Activated naive CD8-positive, alpha-beta T cell treated with anti-CD3 and anti-CD28 coated beads, Interleukin-2, amount 10 ng/mL, durations not matched to agents 7 days and 5 days (primary cell): ENCODE measurements around the gene GLI1. TPM values are rescaled to one million over a fixed set of nuclear protein-coding genes. Genes with fewer than 3 reads are reported as not detected.
"Not testable (repeated sequence)": the region's sequence is repeated elsewhere in the genome, so short reads cannot be mapped to it uniquely, and the experiment has no call there.

Source experiments
- ATAC-seq: fragments of 150-1000 bp; cut with Tn5 transposase; one replicate; pipeline ENCODE4 v1.10.0; 2021; ENCODE audit warnings: low read depth, moderate library complexity
- POLR2A ChIA-PET: fragments of 350-600 bp; sonication (Branson Sonifier 250); formaldehyde crosslinking; loops from one replicate; lab custom pipeline; 2021; ENCODE audit warnings: antibody characterized with exemption; lab: Charles Lee
- DNase-seq: peaks from one replicate; pipeline ENCODE4 v3.0.0; 2021
- H3K27ac Mint-ChIP-seq: one replicate; pipeline ENCODE4 v1.8.0; 2022; ENCODE audit warnings: mild to moderate bottlenecking, mixed read lengths
- H3K27me3 Mint-ChIP-seq: one replicate; pipeline ENCODE4 v1.8.0; 2022; ENCODE audit warnings: mild to moderate bottlenecking, moderate library complexity, mixed read lengths
- H3K36me3 Mint-ChIP-seq: one replicate; pipeline ENCODE4 v1.8.0; 2021; ENCODE audit warnings: mild to moderate bottlenecking, mixed read lengths
- H3K4me1 Mint-ChIP-seq: one replicate; pipeline ENCODE4 v1.8.0; 2021; ENCODE audit warnings: mixed read lengths
- H3K4me3 Mint-ChIP-seq: one replicate; pipeline ENCODE4 v1.8.0; 2022; ENCODE audit warnings: mild to moderate bottlenecking, moderate library complexity, mixed read lengths
- H3K9me3 Mint-ChIP-seq: one replicate; pipeline ENCODE4 v1.8.0; 2021; ENCODE audit warnings: mixed read lengths
- total RNA-seq, 2 experiments: library from RNA; stranded (reverse); gene quantifications; one replicate each; pipeline ENCODE4 v1.2.3, GENCODE V29; 2021

Gene GLI1
- total RNA-seq, 2 experiments from 2014 or later: 0.54 to 0.86 TPM

- peak within 1 kb of the TSS; percentile 94 for H3K4me3 Mint-ChIP-seq
- H3K27ac Mint-ChIP-seq: peak within 1 kb of the TSS; percentile 95
- ATAC-seq (peak; percentile 96), DNase-seq (peak; percentile 87)
- peaks cover 31% of the 10 kb centered on the region for H3K4me1 Mint-ChIP-seq
- no peaks in the 10 kb centered on the region for H3K9me3 Mint-ChIP-seq
- H3K36me3 Mint-ChIP-seq: peaks cover 27% of the 10 kb centered on the region
- no peaks in the 10 kb centered on the region for H3K27me3 Mint-ChIP-seq
- POLR2A ChIA-PET: interaction anchor here (0.7 to 4.3 kb wide), 7 partner anchors 10 to 59 kb away, joined by 3 to 24 read pairs (median 4); partner anchors contain the start of genes DCTN2 and DDIT3
Measured at GRCh38 chr12:57487597-57488401, 28.2 kb downstream of the GLI1 start, which contains the start of gene MARS1. MARS1 (plus strand) TSS chr12:57488068; CDS start chr12:57488091, 23 bp downstream.

GRCh38 chr12:57488402-57489156 lies 29.0 kb downstream of the GLI1 start:
- no peak for DNase-seq
- POLR2A ChIA-PET: interaction anchor here (0.7 to 4.3 kb wide), 7 partner anchors 8 to 58 kb away, joined by 3 to 24 read pairs (median 4); partner anchors contain the start of genes DCTN2 and DDIT3
- Mint-ChIP-seq H3K4me1 (peaks cover 29% of the 10 kb centered on the region), H3K9me3 (no peaks in the 10 kb centered on the region), H3K36me3 (peaks cover 29% of the 10 kb centered on the region), H3K27ac (peak overlapping the region; percentile 95), H3K27me3 (no peaks in the 10 kb centered on the region), H3K4me3 (peak overlapping the region; percentile 94)
- no peak for ATAC-seq

- POLR2A ChIA-PET: interaction anchor here (0.7 to 4.3 kb wide), 5 partner anchors 9 to 57 kb away, joined by 3 to 24 read pairs (median 6); partner anchors contain the start of genes DCTN2 and DDIT3
- H3K27me3 Mint-ChIP-seq: no peaks in the 10 kb centered on the region
- H3K27ac Mint-ChIP-seq: peak overlapping the region; percentile 95
- H3K4me1 Mint-ChIP-seq: peaks cover 29% of the 10 kb centered on the region
- ATAC-seq (no peak), DNase-seq (no peak)
- H3K4me3 Mint-ChIP-seq: peak overlapping the region; percentile 94
- H3K36me3 Mint-ChIP-seq: peaks cover 32% of the 10 kb centered on the region
- H3K9me3 Mint-ChIP-seq: no peaks in the 10 kb centered on the region
Measured at GRCh38 chr12:57489157-57489641, 29.6 kb downstream of the GLI1 start.

DNA sequence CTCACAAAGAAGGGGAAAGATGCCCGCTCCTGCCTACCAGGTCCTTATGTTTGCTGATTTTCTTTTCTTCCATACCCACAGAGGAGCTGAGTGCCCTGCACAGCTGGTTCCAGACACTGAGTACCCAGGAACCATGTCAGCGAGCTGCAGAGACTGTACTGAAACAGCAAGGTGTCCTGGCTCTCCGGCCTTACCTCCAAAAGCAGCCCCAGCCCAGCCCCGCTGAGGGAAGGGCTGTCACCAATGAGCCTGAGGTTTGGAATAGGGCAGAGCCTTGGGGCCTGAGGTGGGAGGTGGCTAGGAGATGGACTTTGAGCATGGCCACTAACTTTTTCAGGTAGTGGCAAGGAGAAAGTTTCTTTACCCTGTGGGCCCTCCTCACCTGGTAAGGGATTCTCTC lies 30.5 kb downstream of the GLI1 start:
- Mint-ChIP-seq H3K27ac (peak overlapping the region; percentile 25), H3K36me3 (peaks cover 34% of the 10 kb centered on the region), H3K4me1 (peaks cover 29% of the 10 kb centered on the region), H3K4me3 (no peak overlapping the region), H3K9me3 (no peaks in the 10 kb centered on the region), H3K27me3 (no peaks in the 10 kb centered on the region)
- POLR2A ChIA-PET: interaction anchor here (1.0 to 4.3 kb wide), 3 partner anchors 10 to 56 kb away, joined by 4 to 24 read pairs (median 6); partner anchors contain the start of genes DCTN2 and DDIT3
- no peak for DNase-seq
- ATAC-seq: no peak

GRCh38 chr12:57491393-57492280 lies 32.1 kb downstream of the GLI1 start:
- ATAC-seq (no peak), DNase-seq (no peak)
- Mint-ChIP-seq H3K9me3 (no peaks in the 10 kb centered on the region), H3K27me3 (no peaks in the 10 kb centered on the region), H3K4me3 (no peak overlapping the region), H3K4me1 (peaks cover 31% of the 10 kb centered on the region), H3K36me3 (peaks cover 36% of the 10 kb centered on the region), H3K27ac (peak overlapping the region; percentile 45)
- POLR2A ChIA-PET: interaction anchor here (0.7 to 4.3 kb wide), 4 partner anchors 12 to 37 kb away, joined by 3 to 24 read pairs (median 4); partner anchors contain the start of genes ARHGAP9 and DDIT3

DNA sequence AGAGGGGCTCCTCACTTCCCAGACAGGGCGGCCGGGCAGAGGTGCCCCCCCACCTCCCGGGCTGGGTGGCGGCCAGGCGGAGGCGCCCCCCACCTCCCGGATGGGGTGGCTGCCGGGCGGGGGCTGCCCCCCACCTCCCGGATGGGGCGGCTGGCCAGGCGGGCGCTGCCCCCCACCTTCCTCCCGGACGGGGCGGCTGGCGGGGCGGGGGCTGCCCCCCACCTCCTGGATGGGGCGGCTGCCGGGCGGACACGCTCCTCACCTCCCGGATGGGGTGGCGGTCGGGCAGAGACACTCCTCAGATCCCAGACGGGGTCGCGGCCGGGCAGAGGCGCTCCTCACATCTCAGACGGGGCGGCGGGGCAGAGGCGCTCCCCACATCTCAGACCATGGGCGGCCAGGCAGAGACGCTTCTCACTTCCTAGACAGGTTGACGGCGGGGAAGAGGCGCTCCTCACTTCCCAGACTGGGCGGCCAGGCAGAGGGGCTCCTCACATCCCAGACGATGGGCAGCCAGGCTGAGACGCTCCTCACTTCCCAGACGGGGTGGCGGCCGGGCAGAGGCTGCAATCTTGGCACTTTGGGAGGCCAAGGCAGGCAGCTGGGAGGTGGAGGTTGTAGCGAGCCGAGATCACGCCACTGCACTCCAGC lies 35.6 kb downstream of the GLI1 start:
- not testable (repeated sequence) for H3K4me3 Mint-ChIP-seq, H3K27ac Mint-ChIP-seq, DNase-seq, H3K9me3 Mint-ChIP-seq, ATAC-seq, H3K27me3 Mint-ChIP-seq
- POLR2A ChIA-PET: interaction anchor here (1.2 kb wide), 1 partner anchor 124 kb away, joined by 4 read pairs; no protein-coding TSS in a partner anchor
- H3K4me1 Mint-ChIP-seq: peaks cover 22% of the 10 kb centered on the region
- peaks cover 50% of the 10 kb centered on the region for H3K36me3 Mint-ChIP-seq

GRCh38 chr12:57496822-57497221 lies 37.2 kb downstream of the GLI1 start:
- no peak overlapping the region for H3K27ac Mint-ChIP-seq
- H3K4me1 Mint-ChIP-seq: peaks cover 18% of the 10 kb centered on the region
- no peak for DNase-seq
- H3K36me3 Mint-ChIP-seq: peaks cover 57% of the 10 kb centered on the region
- peaks cover 5% of the 10 kb centered on the region for H3K9me3 Mint-ChIP-seq
- no peak overlapping the region for H3K4me3 Mint-ChIP-seq
- no peaks in the 10 kb centered on the region for H3K27me3 Mint-ChIP-seq
- POLR2A ChIA-PET: interaction anchor here (0.6 to 1.4 kb wide), 6 partner anchors 8 to 40 kb away, joined by 3 to 4 read pairs (median 3); no protein-coding TSS in a partner anchor
- no peak for ATAC-seq

DNA sequence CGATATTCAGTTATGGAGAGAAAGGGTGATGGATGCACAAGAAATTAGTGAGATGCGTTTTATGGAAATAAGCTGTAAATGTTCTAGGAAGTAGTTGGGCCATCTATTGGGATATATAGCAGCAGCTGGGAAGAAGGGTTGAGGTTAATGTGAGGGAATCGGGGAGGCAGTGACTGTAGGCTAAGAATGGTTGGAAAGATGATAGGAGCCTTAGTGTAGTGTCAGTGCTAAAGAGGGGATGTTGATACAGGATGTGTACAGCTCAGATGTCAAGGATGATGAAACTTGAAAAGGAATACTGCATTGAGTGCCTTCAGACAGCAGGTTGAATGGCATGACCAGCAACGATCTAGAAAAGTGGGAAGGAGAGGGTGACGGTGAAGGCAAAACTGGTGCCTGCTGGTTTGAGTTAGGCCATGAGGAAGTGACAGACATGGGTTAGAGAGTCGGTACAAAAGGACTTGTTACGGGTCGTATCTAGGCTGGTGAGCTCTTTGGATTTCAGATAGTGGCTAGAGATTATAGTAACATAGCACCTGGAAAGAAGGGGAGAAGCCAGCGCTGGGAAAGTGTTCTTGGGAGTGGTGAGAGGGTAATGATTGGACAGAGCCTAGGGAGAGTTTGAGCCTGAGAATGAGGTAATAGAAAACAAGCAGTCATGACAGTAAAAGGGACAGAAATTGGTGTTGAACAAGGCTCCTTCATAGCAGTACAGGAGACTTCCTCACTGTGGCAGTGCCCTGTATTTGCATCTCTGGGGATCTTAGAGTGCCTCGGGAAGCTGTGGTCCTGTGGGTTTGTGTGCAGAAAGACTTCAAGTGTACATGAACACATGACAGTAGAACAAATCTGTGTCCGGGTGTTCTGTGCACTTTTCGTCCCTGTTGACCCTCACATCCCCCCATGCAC lies 37.9 kb downstream of the GLI1 start:
- Mint-ChIP-seq H3K27ac (peak overlapping the region; percentile 47), H3K9me3 (peaks cover 5% of the 10 kb centered on the region), H3K4me3 (no peak overlapping the region), H3K27me3 (no peaks in the 10 kb centered on the region), H3K4me1 (peaks cover 18% of the 10 kb centered on the region), H3K36me3 (peaks cover 61% of the 10 kb centered on the region)
- ATAC-seq (no peak), DNase-seq (no peak)
- POLR2A ChIA-PET: interaction anchor here (0.6 to 1.4 kb wide), 5 partner anchors 9 to 32 kb away, joined by 3 to 4 read pairs (median 3); no protein-coding TSS in a partner anchor

GRCh38 chr12:57498132-57498502 lies 38.5 kb downstream of the GLI1 start:
- no peak for ATAC-seq
- no peak overlapping the region for H3K4me3 Mint-ChIP-seq
- POLR2A ChIA-PET: no interaction called here
- DNase-seq: no peak
- H3K27me3 Mint-ChIP-seq: no peaks in the 10 kb centered on the region
- H3K9me3 Mint-ChIP-seq: peaks cover 5% of the 10 kb centered on the region
- H3K36me3 Mint-ChIP-seq: peaks cover 59% of the 10 kb centered on the region
- H3K4me1 Mint-ChIP-seq: peaks cover 13% of the 10 kb centered on the region
- no peak overlapping the region for H3K27ac Mint-ChIP-seq

DNA sequence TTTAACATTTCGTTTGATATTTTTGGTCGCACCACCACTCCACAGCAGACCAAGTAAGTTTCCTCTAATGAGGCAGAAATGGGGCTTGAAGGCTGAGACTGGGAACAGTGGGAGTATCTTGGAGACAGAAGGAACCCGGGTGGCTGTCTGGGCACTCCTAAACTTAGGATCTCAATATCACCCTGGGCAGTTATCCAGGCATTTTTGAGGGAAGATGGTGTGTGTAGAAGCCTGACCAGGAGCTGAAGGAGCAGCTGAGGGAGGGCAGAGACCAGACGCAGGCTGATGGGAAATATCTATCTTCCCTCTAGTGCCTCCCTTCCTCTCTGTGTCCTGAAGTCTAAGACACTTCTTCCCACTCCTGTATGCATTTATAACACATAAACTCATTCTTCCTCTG lies 39.0 kb downstream of the GLI1 start:
- no peak for DNase-seq
- H3K27me3 Mint-ChIP-seq: no peaks in the 10 kb centered on the region

GRCh38 chr12:57500213-57500612 lies 40.6 kb downstream of the GLI1 start:
- no peak overlapping the region for H3K27ac Mint-ChIP-seq
- POLR2A ChIA-PET: interaction anchor here (0.9 kb wide), 1 partner anchor 12 kb away, joined by 4 read pairs; no protein-coding TSS in a partner anchor

More for the DNA sequence above, 39.0 kb downstream of the GLI1 start:
- POLR2A ChIA-PET: interaction anchor here (0.7 kb wide), 1 partner anchor 29 kb away, joined by 5 read pairs; no protein-coding TSS in a partner anchor
- no peak overlapping the region for H3K4me3 Mint-ChIP-seq
- peaks cover 60% of the 10 kb centered on the region for H3K36me3 Mint-ChIP-seq
- H3K4me1 Mint-ChIP-seq: peaks cover 13% of the 10 kb centered on the region
- H3K27ac Mint-ChIP-seq: no peak overlapping the region
- H3K9me3 Mint-ChIP-seq: peaks cover 5% of the 10 kb centered on the region
- no peak for ATAC-seq

More at GRCh38 chr12:57500213-57500612, 40.6 kb downstream of the GLI1 start:
- Mint-ChIP-seq H3K4me1 (peaks cover 13% of the 10 kb centered on the region), H3K36me3 (peaks cover 64% of the 10 kb centered on the region), H3K9me3 (peaks cover 5% of the 10 kb centered on the region), H3K27me3 (no peaks in the 10 kb centered on the region), H3K4me3 (no peak overlapping the region)
- DNase-seq (no peak), ATAC-seq (no peak)
